Renal cortical epithelial cell (primary cell): Measurements from ENCODE around the gene TLX3. TPM values are rescaled to one million over a fixed set of nuclear protein-coding genes. Genes with fewer than 3 reads are reported as not detected.
"Not testable (repeated sequence)": the region's sequence is repeated elsewhere in the genome, so short reads cannot be mapped to it uniquely, and the experiment has no call there.

ENCODE experiments used
- DNase-seq: peaks from one replicate; pipeline ENCODE4 v3.0.0-alpha.2; 2011; ENCODE audit warnings: low read depth
- total RNA-seq: library from RNA; depleted of rRNA; stranded (reverse); fragments of >200 nt; gene quantifications from 2 replicates; pipeline ENCODE4 v1.2.3, GENCODE V29; 2014

The TLX3 gene
- total RNA-seq, result 0.35 TPM in 1 of 2 replicates, not detected in the other

DNA sequence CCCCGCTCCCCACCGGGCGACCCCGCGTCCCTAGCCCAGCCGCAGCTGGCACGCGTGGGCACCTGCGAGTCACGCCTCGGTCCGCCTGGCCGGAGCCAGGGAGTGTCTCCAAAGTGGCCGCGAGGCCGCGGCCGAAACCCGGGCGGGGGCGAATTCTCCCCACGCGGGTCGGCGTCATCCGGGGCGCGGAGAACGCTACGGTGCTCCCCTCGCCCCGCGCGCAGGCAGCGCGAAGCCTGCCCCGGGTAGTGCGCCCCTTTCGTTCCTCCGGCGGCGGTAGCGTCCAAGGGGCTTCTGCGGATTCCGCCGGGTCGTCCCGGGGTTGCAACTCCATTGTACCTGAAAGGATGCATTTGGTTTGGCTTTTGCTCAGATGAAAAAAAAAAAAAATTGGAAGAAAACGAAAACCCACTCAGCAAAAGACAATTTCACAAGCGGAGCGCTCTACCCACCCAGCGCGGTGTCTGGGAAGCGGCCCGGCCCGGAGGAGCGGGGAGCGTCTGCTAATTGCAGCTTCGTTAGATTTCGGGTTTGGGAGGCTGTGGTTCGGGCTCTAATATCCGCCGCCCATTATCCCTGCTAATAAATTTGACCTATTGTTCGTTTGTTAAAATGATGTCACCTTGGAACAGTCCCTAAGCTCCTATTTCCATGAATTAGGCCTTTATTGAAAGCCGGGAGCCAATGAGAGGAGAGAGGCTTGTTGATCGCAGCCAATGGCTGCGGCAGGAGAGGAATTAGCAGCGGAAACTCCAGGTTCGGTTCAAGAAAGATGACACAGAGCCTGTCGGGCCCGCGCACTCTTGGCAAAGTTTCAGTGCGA is at the start of gene TLX3:
TSS of gene TLX3 (plus strand) at position 796 of the 823 bp plus-strand sequence. CDS start 118 bp downstream, outside the sequence.
- DNase-seq, result peak; percentile 17

DNA sequence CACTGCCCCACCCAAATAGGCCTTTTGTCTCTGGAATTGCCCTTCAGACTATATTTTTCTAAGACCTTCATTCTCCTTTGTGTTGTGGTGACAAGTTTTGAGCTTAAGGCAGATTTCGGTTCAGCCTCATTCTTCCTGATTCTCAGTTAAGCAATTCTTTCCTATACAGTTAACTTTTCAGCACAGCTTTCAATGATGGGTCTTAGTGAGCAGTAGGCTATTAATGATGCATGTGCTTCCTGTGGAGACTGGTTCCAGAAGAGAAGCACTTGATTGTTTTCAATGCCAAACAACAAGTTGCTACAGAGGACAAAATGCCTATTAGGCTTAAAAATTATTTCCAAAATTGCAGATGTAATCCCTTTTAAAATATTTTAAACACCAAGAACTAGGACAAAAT is 47.7 kb upstream of the TLX3 start:
- DNase-seq, result peak; percentile 55

DNA sequence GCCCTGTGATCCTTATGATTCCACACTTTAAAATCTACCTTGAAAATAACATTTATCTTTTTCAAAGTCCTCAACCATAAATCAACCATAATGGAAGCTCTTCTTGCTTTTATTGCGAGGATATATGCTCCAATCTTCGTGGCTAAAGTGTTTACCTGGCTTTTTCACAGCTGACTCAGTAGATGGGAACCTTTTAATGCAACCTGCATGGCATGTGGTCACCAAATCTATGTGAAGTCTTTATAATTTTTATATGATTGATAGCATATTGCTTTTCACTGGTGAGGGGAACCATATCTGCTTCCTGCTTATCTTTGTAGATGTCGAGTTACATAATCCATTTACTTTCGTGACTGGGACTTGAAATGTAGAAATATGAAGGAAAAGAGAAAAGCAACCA is 47.1 kb upstream of the TLX3 start:
- no peak for DNase-seq

DNA sequence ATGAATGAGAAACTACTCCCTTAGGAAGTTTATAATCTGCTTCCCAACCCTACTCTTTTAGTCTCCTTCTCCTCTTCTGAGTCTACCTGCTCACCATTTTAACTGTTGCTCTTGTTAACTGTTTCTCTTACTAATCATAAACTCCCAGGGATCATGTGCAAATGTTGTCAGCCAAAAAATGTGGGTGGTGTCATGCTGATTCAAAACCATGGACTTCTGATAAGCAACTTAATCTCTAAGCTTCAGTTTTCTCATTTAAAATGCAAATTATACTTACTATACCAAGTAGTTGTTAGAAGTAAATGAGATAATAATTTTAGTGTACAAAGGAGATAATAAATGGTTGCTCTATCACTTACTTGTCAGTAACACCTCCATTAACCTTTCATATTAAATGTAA is 45.9 kb upstream of the TLX3 start:
- no peak for DNase-seq

DNA sequence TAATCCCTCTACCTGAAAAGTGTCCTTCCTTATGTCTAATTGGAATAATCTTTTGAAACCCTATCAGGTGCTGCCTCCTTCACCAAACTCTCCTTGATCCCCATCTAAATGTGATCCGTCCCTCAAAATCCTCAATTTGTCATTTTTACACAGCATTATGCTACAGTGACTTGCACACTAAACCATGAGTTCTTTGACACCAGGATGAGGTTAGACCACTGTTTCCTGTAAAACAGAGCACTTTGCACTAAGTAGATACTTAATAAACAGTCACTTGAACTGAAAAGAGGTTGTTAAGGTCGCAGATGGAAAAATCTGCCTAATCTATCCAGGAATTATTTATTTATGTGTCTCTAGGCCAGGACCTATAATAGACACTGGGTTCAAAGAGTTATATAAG is 44.2 kb upstream of the TLX3 start:
- no peak for DNase-seq

DNA sequence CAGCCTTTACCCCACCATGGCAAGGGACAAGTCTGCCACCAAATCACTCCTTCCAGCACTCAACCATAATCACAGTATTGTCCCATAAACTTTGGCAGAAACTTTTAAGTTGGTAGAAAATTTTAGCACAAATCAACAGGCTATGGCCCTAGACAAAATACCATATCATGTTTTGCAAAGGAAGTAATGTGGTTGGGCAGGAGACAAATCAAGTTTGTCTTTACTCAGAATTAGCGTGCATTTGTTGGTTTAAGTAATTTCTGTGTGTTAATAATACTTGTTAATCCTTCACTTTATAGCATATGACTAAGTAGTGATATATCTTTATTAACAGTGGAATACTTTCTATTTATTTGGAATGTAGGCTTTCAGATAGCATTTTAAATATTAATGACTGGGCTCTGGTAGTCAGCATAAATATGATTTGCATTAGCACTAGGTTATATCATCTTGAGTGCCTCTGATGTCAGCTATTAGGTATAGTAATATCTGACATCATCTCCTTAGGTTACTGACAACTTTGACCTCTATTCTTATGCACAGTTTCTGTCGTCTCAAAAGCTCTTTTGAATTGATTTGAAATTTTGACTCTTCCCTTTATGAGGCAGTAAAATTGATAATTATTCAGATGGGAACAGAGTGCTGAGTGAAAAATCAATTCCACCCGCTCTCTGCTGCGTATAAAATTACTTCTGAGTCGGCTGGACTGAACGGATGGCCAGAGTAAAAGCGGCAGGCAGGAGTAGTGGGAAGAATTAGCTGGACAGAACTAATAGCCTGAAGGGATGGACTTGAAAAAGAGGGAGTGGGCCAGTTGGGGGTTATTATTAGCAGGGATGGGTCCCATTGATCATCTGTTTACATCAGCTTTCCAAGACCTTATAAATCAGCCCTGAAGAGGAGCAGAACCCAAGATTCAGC is 40.1 kb upstream of the TLX3 start:
- DNase-seq, result peak; percentile 43

DNA sequence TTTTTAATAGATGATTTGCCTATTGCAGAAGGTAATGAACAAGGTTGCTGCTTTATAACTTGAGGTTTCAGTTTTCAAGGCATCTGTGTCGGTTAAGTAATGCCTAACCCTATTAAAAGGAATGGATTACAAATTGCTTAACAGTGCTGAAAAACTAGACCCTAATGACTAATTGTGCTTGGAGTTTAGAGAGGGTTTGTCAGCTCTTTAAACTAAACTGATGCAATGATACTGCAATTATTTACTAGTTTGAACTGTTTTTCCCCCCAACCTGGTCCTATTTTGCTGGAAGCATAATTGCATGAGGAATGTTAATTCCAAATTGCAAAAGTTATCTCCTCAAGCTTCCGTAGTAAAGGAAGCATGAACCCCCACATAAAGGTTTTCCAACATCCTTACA is 39.3 kb upstream of the TLX3 start:
- DNase-seq, result peak; percentile 98

DNA sequence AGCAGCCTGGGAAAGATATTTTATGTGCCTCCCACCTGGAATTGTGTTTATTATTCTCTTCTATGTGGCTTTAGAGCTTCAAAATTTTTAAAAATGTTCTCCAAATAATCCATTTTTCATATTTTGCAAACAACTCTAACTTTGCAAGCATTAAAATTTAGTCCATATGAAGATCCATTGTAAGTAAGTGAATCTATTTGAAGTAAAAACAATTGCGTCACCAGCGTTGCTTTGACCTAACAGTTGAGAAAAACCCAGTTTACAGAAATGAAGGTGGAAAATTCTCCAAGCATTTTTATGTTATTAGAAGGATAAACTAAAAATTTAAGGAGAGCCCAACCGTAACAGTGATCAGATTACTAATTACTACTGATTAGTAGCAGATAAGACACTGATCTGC is 38.9 kb upstream of the TLX3 start:
- peak; percentile 24 for DNase-seq

DNA sequence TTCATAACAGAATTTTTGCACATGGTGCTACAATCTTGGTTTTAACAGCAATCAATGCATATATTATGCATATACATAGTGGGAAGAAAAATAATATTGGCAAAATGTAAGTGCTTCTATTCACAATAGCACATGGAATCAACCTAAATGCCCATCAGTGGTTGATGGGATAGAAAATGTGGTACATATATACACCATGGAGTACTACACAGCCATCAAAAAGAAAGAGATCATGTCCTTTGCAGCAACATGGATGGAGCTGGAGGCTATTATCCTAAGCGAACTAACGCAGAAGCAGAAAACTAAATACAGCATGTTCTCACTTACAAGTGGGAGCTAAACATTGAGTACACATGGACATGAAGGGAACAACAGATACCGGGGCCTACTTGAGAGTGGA is 37.2 kb upstream of the TLX3 start:
- no peak for DNase-seq

DNA sequence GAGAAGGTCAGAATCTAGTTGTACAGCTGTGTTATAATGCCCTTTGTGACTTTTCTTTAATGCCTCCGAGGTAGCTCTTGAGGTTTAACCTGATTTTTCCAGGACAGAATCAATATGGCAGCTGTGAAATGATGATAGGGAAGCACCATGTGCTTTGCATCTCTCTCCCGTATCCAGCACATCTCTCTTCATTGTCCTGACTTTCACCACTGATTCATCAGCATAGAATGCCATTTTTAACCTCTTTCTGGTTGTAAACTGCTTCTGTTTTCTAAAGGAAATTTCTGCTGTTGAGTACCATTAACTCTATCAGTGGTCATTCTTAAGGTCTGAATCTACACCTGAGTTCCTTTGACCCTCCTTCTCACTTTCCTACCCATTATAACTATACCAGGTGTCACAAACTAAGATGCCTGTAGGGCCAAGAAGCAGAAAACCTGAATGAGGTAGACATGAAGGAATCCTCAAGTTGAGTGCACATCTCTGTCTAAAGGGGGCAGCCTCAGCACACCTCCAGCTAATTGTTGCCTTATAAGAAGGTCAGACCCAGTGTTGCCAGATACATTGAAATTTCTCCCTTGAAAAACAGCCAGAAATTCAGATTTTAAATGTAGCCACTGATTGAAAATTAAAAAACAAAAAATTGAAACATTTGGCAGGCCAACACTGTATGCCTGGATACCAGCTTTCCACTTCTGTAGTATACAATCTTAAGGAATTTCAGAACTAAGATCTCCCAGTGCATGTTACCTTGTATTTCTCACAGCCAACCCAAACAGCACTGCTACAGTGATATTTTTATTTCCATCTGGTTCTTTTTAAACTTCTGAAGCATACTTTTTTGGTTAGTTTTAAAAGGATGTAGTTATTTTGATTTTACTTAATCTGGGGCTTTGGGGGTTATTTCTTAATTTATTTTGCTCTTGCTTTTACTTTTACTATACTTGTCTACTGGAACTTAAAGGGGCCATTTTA is 35.8 kb upstream of the TLX3 start:
- peak; percentile 67 for DNase-seq

DNA sequence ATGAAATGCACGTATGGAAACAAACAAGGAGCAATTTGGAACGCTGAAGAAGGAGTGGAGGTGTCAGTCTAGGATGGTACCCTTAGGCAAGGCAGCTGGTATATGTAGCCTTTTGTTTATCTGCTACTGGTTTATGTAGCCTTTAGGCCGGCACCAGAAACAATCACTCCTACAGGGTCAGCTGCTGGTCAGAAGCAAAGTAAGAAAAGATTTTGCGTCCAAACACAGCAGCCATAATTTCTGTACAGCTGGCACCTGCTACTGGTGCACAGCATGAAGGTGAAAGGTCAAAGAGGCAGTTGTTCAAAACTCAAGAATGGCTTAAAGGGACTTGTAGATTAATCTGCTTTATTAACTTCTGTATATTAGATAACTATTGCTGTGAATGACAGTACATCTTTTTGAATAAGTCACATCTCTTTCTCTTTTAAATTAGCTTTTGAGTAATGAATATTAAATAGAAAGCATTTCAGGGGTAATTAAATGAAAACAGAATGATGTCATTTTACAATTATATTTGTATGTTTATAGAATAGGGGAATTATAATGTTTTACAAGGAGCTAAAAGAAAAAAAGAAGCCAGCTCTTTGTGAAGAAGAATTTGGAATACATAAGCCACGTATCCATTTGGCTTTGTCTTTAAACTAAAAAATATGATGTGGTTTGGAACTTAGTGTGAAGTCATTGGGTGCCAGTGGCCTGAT is 33.1 kb upstream of the TLX3 start:
- DNase-seq, result no peak

DNA sequence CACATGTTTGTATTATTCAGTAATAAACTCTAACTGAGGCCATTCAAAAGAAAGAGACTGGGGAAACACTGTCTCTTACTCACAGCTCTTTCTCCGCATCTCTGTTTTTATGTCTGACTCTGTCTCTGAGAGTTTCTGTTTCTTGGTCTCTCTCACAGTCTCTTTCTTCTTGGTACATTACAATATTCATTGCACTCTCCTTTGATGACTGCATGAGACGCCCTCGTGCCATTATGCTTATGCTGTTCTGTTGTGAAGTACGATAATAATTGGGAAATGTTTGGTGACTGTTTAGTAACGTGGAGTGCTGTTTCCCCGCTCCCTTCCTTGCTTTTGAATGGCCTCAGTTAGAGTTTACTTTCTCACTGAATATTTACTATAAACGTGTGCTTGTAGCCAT is 25.3 kb upstream of the TLX3 start:
- no peak for DNase-seq

DNA sequence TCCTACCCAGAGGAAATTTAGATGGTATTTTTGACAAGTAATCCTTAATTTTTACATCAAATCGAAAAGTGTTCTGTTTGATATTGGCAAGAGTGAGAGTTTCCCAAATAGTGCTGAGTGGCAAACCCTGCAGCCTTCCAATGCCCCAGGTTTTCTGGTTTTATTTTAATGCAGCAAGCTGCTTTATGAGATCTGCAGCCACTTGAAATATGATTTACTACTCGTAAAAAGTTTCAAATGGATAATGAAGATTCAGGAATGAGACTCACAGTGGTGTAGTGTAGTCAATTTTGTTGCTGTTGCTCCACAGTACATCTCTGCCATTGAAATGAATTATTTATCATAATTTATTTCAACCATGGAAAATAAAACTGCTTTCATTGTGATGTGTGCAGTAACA is 23.6 kb upstream of the TLX3 start:
- no peak for DNase-seq

DNA sequence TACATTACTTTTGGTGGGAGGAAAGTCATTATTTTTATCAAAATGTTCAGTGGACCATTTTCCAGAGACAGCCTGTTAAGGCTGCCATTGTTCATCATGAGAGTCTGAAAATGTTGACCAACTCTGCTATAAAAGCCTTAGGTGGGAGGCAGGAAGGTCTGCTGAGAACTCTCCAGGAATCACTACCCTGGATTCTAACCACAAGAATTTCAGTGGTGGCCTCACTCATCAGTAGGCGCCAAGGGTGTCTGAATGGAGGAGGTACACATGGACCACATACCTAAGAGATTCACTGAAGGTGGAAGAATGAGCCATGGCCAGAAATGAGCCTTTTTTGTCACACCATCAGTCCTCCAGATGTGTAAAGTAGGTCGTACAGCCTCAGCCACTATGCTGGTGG is 21.0 kb upstream of the TLX3 start:
- peak; percentile 38 for DNase-seq

DNA sequence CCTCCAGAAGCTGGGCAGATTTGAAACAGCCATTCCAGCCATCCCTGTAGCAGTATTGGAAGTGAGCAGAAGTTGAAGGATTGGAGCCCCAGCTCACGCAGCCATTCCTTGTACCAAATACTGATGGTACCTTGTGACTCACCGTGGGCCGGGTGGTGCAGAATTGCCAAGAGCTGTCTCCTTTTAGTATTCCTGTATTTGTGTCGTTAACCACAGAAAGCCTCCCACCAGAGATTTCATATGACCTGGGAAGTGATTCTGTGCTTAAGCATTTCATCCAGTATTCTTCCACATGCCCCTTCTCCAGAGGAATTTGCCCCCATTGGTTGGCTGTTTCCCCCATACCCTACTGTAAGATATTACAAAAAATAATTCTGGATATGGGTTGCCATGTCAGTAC is 17.7 kb upstream of the TLX3 start:
- no peak for DNase-seq

DNA sequence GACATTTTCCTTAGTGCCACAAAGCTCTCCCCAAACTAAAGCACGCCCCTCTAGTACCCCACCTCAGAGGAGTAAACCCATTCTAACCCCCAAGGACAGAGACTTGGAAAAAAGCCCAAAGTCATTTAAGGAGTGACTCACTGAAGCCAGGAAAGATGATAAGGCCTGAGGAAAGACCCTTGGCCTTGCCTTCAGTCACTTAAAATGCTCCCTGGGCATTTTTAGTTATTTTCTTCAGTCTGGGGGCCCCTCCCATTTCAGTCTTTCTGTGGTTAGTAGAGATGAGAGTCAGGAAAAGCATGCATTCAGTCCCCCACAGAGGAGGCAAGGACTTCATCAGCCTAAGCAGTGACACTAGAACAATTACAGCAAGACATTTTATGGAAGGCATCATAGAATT is 13.7 kb upstream of the TLX3 start:
- DNase-seq, result peak; percentile 18

DNA sequence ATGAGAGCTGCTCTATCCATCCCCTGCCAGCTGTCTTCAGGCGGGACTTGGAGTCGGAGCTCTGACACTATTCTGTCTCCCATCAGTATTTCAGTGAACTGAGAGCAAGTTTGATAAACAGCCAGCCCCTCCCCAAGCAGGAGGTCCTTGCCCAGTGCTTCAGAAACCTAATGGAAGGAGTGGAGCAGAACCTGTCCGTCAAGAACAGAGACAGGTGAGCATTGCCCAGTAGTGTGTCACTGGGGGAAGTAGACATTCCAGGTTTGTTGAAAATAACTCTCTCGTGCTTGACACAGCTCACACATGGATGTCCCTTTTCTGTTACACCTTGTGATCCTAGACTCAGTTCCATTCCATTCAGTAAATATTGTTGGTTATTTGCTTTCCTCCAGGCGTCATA is 13.2 kb upstream of the TLX3 start:
- DNase-seq, result peak; percentile 25

DNA sequence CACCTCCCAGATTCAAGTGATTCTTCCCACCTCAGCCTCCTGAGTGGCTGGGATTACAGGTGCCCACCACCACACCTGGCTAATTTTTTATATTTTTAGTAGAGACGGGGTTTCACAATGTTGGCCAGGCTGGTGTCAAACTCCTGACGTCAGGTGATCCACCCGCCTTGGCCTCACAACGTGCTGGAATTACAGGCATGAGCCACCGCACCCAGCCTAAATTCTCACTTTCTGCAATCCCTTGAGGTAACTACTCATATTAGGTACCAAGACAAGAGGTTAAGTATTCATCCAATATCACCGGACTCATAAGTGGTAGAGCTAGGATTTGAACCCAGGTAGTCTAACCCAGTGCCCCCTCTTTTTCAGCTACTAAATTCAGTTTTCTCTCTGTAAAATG is 11.1 kb upstream of the TLX3 start:
- not testable (repeated sequence) for DNase-seq

DNA sequence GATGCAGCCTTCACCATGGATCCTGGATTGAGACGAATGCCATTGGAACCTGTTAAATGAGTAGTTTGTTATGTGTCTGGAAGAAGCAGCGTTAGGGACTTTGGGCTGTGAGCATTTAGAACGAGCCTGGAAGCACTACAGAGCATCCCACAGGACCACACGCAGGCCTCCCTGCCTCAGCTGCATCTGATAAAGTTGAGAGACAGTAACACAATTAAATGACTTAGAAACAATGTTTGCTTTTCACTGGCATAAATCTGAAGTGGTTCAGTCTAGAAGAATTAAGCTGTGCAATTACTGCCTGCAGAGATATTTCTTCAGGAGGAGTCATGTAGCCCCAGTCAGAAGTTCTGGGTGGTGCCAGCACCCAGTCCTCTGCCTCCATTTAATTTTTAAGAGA is 9.8 kb upstream of the TLX3 start:
- DNase-seq, result no peak

DNA sequence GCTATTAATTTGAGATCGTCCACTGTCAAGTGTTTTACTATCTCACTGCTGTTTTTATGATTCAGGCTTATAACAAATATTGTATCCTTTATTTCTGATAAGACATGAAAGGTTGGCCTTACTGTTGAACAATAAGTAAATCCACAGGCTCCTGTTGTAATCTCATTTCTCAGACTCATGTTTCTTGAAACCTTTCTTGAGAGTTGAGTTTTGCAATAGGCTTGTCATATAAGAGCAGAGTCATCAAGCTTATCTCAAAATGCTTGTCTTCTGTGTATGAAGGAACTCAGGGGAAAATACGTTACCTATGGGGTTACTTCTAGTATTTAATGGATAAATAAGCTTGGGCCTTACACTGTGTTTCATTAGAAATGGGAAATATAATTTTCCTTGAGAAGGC is 9.2 kb upstream of the TLX3 start:
- no peak for DNase-seq

DNA sequence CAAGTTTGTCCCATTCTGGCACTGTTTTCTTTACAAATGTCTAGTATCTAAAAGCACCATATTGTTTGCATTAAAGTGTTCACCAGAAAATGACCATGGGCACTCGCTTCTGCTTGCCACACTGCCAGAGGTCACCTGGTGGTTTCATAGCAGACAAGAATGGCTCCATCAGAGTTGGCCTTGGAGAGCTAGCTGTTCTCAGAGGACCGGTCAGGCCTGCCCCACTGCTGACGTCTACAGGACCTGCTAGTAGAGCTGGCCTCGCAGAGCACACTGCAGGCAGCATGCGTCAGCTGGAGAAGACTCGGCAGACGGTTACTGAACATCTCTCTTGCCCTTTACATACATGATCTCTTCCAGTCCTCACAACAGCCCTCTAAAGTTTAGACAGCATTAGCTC is 8.7 kb upstream of the TLX3 start:
- DNase-seq, result no peak
